ENCODE data around the gene TMEM17.

TMEM17 gene

DNA sequence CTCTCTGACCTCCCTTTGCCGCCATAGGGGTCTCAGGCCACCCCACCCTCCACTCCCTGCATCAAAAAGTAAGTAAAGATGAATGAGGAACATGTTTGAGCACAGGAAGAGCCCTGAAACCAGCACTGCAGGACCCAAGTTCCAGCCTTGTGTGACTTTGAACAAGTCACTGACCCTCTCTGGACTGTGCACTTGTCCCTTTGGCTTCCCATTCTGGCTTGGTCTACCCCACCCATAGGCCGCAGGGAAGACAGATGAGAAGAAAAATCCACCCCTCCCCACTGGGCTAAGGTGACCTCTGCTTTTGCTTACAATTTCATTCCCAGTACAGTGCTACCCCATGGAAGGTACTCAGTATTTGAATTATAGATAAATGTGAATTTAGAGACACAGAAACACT, 43.8 kb downstream of the TMEM17 start:
- TF ChIP-seq, protein P1, sequence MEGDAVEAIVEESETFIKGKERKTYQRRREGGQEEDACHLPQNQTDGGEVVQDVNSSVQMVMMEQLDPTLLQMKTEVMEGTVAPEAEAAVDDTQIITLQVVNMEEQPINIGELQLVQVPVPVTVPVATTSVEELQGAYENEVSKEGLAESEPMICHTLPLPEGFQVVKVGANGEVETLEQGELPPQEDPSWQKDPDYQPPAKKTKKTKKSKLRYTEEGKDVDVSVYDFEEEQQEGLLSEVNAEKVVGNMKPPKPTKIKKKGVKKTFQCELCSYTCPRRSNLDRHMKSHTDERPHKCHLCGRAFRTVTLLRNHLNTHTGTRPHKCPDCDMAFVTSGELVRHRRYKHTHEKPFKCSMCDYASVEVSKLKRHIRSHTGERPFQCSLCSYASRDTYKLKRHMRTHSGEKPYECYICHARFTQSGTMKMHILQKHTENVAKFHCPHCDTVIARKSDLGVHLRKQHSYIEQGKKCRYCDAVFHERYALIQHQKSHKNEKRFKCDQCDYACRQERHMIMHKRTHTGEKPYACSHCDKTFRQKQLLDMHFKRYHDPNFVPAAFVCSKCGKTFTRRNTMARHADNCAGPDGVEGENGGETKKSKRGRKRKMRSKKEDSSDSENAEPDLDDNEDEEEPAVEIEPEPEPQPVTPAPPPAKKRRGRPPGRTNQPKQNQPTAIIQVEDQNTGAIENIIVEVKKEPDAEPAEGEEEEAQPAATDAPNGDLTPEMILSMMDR (IDR thresholded peaks at IDR 0.05; ENCODE audit: low read length, missing control alignments) = no peak
- no peak overlapping the region for H3K4me3 ChIP-seq (replicated peaks; ENCODE audit: low read depth, low read length)
- DNase-seq (ENCODE audit: low read depth) = no peak

DNA sequence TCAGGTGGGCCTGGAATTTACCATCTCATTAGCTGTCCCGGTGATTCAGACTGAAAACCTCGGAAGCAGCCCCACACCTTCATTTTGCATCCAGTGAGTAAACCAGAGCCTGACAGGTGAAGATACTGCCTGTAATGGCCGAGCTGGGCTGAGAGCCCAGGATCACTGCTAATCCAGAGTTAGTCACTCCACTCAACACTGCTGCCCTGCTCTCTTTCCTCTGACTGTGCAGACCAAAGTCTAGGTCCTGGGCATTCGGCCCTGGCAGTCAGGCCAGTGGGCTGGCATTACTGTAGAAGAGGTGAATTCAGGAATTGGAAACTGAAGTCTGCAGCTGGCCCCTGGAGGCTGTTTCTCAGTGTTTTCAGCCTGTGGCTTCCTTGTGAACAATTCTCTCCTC, 44.3 kb downstream of the TMEM17 start:
- TF ChIP-seq, protein P1 (IDR thresholded peaks at IDR 0.05; ENCODE audit: low read length, missing control alignments) = no peak
- DNase-seq (ENCODE audit: low read depth) = no peak
- H3K4me3 ChIP-seq (replicated peaks; ENCODE audit: low read depth, low read length) = no peak overlapping the region

DNA sequence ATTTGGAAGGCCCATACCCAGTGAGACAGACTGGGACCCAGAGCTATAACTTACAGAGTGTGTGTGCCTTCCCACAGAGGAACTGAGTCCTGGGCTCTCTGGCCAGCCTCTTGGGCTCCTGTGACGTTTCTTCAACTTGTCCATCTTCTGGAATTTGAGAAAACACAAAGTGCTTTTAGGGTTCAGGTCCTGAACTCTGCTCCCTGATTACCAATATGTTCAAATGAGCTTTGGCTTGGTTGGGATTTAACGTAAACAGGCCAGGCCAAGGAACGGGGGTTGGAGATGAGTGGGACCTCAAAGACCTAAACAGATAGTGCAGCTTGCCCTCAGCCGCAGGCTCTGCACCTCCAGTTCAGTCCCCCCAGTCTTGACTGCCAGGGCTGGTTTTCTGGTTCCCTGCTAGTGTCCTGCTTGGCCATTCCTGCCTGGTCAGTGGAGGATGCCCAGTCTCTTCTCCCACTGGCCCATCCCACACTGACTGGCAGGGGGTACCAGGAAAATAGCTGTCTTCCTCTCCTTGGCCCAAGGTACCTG, 44.9 kb downstream of the TMEM17 start:
- H3K4me3 ChIP-seq (replicated peaks; ENCODE audit: low read depth, low read length) = no peak overlapping the region
- no peak for DNase-seq (ENCODE audit: low read depth)
- TF ChIP-seq, protein P1 (IDR thresholded peaks at IDR 0.05; ENCODE audit: low read length, missing control alignments) = no peak

DNA sequence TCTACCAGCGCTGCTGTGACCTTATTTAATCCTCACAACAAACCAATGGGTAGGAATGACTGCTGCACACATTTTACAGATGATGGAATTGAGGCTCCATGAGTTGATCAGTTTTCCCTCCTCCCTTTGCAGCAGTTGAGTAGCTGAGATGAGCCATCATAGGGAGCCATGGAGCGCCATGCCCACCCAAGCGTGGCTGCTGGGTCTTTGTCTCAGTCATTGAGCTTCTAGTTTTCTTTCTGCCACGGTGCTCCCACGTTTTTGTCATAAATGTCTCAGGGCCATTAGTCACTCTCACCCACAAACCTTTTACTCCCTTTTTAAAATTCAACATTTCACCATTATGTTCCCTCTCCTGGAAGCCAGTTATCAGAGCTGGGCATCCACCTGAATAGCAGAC, 45.8 kb downstream of the TMEM17 start:
- no peak overlapping the region for H3K4me3 ChIP-seq (replicated peaks; ENCODE audit: low read depth, low read length)
- TF ChIP-seq, protein P1 (IDR thresholded peaks at IDR 0.05; ENCODE audit: low read length, missing control alignments) = no peak
- DNase-seq (ENCODE audit: low read depth) = no peak

DNA sequence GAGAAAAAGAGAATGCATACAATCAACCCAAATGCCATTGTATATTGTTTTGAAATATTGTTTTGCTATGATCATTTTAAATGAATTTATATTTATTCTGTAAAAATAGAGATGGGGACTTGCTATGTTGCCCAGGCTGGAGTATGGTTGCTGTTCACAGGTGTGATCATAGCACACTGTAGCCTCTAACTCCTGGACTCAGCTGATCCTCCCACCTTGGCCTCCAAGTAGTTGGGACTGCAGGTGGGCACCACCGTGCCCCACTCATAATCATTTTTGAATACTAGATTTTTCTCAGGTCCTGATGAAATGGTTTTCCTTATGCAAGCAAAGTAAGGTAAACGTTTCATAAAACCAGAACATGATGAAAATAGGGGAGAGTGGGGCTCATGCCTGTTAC, 46.3 kb downstream of the TMEM17 start:
- TF ChIP-seq, protein P1 (IDR thresholded peaks at IDR 0.05; ENCODE audit: low read length, missing control alignments) = no peak
- H3K4me3 ChIP-seq (replicated peaks; ENCODE audit: low read depth, low read length) = no peak overlapping the region
- no peak for DNase-seq (ENCODE audit: low read depth)

DNA sequence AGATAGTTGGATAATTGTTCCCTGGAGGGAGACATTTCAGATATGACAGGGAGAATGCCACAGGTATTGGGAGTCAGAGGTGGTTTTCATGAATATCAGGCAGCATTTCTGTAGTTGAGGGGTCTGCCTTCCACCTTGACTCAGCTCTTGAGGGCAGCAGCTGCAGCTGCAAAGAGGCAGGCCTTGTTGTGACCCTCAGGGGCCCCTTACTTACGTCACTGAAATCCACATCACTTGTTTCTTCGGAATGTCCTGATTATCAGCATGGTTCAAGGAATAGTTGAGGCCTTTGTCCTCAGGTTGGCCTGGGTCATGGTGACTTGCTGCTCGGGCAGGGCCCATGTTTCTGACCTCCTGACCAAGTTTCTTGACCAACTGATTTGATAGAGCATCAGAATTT, 46.9 kb downstream of the TMEM17 start:
- no peak overlapping the region for H3K4me3 ChIP-seq (replicated peaks; ENCODE audit: low read depth, low read length)
- TF ChIP-seq, protein P1 (IDR thresholded peaks at IDR 0.05; ENCODE audit: low read length, missing control alignments) = no peak
- no peak for DNase-seq (ENCODE audit: low read depth)

DNA sequence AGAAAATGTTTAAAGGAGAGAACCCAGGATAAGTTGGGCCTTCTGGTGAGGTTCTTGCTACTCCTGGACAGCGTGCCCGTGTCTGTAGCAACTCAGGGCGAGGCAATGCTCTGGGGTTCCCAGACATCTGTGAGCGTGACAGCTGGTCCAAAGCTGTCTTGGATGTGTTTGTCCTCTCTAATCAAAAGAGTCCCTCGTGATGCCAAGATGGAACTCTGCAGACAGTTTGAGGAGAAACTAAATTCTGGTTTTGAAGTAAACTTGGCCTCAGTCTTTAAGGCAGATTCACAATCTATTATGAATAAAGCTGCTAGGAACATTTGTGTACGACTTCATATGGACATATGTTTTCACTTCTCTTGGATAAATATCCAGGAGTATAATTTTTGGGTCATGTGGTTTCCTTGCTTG, 47.3 kb downstream of the TMEM17 start:
- TF ChIP-seq, protein P1 (IDR thresholded peaks at IDR 0.05; ENCODE audit: low read length, missing control alignments) = no peak
- no peak for DNase-seq (ENCODE audit: low read depth)
- H3K4me3 ChIP-seq (replicated peaks; ENCODE audit: low read depth, low read length) = no peak overlapping the region

Data from fibroblast of pulmonary artery (primary cell).